GM18870 (cell line): Measurements from ENCODE around the gene ZNF367.

Experiments
- ATAC-seq: cut with Tn5 transposase; IDR thresholded peaks from one replicate; pipeline ENCODE4 v1.9.1; 2021; ENCODE audit warnings: moderate library complexity; ENCODE audit not compliant: unreplicated experiment

ZNF367 gene

DNA sequence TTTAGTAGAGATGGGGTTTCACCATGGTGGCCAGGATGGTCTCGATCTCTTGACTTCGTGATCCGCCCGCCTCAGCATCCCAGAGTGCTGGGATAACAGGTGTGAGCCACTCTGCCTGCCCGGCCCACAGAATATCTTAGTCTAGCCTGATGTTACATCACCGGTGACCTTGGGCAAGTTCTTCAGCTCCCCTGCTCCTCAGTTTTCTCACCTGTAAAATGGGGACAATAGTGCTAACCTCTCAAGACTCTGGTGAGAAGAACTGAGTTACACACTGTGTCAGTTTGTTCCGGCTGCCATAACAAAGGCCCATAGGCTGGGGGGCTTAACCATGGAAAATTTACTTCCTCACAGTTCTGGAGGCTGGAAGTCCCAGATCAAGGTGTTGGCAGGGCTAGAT is 19.3 kb upstream of the ZNF367 start:
- ATAC-seq: no peak

DNA sequence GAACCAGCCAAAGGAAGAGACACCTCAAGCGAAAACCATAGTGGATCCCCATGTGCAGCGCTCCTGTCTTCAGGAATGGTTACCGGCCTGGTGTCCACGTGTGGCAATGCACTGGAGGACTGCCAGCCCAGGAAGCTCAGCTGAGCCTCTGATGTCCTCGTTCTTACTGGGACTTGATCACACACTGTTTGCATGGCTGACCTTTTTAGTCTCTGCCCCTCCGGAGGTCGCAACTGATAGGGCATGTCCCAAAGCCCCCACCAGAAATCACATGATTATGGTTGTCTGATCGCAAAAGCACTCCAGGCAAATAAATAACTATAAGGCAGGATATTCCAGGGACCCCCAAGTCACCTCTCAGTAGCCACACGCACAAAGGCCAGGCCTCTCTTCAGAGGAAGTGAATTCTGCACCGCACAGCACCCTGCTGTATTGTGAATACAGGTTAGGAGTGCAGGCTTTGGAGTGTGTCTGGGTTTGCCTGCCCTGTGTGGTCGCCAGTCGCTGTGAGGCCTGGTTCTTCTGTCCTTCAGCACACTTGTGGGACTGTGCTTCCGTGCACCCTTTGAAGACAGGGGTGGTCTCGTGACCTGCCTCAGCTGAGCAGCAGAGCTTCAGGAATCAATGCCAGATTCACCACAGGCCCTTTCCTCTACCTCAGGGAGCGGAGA is 18.4 kb upstream of the ZNF367 start:
- no peak for ATAC-seq

DNA sequence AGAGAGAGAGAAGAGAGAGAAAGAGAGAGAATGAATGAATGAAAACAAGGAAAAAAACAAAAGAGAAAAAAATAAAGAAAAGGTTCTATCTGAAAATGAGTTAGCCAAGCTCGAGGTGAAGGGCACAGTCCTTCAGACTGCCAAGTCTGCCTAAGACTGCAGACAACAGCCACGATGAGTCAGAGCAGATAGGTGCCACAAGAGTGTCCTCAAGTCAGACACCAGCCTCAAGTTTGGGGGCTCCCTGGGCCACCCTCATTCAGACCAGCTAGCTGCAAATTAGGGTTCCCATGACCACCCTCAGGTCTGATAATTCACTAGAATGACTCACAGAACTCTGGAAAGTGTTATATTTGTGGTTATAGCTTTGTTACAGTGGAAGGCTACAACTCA is 17.9 kb upstream of the ZNF367 start:
- ATAC-seq: no peak

DNA sequence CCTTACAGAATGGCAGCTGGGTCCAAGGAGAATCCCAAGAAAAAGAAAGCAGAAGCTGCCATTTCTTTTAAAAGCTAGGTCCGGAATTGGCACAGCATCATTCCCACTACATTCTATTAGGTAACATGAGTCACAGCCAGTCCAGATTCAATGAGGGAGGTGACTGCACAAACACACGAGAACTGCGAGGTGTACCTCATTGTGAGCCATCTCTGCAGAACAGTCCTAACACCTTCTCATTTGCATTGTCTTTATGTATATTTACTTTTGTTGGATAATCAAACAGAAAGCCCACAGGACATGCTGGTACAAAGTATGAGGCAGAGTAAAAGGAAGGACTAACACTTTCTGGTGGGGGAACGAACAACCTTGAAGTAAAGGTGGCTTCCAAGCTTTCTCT is 17.2 kb upstream of the ZNF367 start:
- no peak for ATAC-seq

DNA sequence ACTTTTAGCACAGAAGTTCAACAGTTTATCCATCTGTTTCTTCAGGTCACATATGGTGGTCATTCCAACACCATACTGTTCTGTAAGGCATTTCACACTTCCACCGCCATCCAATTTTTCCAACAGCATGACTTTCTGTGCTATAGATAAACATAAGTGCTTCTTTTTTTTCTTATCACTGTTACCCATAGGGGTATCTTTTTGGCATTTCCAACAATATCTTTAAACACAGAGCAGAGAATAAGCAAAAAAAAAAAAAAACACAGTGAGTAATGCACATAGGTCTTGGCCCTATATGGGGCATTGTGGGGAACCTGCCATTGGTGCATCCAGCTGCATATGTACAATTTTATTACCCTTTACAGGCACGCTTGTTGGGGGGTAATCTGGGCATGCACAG is 12.2 kb upstream of the ZNF367 start:
- no peak for ATAC-seq

DNA sequence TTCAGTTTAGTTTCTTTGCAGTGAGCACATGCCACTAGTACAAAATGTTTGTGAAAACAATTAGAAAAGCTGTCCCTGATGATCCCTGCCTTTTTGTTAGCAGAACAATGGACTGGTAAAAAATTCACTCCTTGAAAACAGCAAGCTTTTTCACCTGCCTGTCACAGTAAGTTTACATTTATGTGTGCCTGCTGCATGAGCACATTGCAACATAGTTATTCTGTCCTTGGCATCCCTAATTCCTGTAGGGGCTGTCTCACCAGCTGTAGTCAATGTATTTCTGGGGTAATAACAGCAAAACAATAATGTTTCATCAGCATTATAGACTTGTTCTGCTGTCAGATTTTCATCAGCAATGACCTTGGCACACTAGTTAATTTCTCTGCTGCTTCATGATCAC is 11.6 kb upstream of the ZNF367 start:
- ATAC-seq: no peak

DNA sequence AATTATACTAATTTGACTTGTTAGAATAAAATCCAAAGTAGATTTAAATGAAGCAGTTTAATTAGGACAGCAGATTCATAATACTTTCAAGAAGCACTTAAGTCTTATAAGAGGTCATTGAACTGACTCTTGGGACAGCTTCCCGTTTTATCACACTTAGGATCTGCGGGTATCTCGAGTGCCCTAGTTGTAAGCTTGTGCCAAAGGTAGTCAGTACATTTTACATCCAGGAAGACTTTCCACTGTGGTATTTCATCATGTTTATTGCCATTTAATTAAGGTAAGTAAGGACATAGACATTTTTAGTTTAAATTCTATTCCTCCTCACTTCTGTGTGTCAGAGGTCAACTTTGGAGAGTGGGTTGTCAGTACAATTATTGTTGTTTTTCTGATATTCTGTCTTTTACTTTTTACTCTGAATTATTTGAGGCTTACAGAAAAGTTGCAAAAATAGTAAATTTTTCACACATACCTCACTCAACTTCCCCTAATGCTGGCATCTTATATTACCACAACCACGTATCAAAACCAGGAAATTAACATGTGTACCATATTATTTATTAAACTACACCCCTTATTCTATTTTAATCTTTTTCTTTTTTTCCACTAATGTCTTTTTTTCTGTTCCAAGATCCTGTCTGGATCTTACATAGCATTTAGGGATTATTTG is 7.5 kb upstream of the ZNF367 start:
- no peak for ATAC-seq

DNA sequence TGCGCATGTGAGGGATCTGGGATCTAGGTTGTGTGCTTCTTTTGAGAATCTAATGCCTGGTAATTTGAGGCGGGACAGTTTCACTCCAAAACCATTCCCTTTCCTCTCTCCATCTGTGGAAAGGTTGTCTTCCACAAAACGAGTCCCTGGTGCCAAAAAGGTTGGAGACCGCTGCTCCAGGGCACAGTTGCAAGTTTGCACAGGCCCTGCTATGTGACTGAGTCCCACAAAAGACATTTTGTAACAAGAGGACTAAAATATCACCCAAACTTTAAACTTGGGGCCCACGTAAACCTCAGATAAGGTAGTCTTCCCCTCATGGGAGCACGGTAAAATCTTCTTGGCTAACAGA is 5.8 kb upstream of the ZNF367 start:
- ATAC-seq: no peak

DNA sequence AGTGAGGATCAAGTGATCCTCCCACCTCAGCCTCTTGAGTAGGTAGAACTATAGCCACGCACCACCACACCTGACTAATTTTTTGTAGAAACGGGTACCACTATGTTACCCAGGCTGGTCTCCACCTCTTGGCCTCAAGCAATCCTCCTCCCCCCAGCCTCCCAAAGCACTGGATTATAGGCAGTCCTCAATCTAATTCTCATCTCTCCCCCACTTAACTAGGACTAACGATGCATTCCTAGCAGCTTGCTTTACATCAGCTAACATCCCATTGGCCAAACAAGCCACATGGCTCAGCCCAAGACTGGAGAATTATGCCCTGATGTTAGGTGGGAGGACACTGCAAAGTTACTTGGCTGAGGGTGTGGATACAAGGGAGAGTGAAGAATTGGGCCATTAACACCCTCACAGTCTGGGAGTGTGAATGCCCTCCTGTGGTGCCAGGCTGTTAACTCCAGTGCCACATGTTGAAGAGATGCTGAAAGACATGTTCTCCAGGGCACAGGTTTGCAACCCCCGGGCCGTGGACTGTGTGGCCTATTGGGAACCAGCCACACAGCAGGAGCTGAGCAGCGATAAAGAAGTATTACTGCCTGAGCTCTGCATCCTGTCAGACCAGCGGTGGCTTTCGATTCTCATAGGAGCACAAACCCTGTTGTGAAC is 5.3 kb upstream of the ZNF367 start:
- ATAC-seq: no peak

DNA sequence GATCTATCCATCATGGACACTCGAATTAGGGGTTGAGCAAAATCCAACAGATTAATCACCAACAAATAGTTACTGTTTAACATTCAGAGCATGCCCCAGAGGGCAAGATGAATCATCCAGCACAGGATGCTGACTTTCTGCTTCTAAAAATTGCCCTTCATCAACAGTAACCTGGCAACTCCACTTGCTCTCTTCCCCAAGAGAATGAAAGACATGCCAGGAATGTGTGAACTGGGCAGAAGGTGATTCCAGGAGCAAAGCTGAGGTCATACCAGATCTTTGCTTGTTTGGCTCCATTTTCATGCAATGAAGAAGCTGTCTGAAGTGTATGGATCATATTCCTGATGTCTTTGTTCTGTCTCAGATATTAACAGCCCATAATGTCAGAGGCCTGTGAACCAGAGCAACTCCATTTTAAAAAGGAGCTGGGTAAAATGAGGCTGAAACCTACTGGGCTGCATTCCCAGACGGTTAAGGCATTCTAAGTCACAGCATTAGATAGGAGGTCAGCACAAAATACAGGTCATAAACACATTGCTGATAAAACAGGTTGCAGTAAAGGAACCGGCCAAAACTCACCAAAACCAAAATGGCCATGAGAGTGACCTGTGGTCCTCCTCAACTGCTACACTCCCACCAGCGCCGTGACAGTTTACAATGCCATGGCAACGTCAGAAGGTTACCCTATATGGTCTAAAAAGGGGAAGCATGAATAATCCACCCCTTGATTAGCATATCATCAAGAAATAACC is 2.5 kb upstream of the ZNF367 start:
- peak; percentile 25 for ATAC-seq

DNA sequence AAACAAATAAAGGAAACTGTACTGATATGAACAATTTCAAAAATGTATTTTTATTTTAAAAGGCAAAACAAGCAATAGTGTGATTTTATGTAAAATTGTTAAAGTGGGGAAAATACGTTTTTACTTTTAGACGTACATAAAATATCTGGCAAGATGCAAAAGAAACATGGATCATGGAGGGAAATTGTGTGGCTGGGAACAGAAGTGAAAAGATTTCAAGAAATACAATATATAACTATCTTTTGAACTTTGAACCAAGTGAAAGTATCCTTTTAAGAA is 1.5 kb upstream of the ZNF367 start:
- no peak for ATAC-seq

DNA sequence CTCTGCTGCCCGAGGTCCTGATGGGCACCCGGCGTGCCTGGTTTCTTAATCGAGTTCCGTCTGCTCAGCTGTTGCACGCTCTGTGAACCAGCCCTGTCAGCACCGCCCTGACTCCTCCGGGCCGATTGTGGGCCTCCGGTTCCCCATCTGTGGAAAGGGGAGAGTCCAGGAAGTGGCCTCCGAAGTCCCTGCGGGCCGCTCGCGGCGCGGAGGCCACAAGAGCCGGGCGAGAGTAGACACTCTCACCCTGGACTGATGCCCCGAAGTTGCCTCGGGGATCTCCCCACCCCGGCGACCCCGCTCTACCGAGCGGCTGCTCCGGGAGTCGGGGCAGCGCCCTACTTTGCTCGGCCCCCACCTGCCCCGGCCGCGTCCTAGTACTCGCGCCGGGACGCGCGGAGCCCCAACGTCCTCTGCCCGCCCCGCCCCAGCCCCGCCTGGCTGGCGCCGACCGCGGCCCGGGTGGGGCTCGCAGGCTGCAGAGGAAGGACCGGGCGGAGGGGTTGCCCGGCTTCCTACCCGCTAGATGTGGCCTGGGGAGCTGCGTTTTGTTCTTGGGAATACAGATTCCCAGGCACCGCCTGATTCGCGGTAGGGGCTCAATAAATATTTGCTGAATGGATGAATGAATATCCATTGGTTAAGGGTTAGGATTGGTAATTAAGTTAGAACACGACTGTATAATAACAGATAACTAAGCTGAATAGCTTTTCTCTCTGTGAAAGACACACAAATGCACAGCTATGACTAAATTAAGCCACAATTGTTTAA is 935 bp upstream of the ZNF367 start:
- ATAC-seq: peak; percentile 23

DNA sequence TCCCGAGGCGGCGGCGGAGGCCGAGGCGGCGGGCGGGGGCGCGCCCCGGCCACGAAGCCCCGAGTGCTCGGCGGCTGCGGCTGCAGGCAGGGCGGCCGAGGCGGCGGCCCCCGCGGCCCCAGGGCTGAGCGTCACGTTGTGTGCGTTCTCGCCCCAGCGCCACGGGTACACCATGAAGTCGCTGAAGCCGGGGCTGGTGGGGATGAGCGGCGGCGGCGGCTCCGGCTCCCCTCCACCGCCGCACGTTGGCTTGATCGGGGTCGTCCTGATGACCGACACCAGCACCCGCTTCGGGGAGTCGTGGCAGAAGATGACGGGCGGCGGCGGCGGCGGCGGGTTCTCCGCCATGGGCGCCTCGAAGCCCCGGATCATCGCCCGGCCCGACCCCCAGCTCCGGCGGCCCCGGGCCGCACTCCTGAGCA is 498 bp downstream of the ZNF367 start:
- ATAC-seq: no peak

DNA sequence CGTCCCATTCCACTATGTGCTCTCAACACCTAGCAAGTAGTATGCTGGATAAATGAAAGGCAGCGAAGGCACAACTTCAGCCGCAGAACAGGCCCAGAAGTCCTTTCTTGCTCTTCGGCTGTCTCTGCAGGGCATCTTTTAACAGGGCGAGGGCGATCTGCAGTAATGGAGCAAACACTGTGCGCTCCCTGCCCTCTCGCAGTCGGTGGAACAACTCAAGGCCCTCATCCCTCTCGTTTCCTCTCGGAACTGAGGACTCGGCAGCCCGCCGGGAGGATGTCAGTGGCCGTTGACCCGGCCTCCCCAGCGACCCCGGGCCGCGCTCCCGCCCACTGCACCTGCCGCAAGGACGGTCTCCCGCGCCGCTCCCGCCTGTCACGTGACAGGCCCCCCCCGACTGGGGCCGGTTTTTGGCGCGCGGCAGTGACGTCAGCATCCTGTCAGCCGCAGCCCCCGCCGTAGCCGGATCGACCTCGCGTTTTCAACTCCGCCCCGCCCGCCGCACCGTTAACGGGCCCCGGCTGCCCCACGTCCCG is 1.1 kb downstream of the ZNF367 start:
- ATAC-seq: no peak

DNA sequence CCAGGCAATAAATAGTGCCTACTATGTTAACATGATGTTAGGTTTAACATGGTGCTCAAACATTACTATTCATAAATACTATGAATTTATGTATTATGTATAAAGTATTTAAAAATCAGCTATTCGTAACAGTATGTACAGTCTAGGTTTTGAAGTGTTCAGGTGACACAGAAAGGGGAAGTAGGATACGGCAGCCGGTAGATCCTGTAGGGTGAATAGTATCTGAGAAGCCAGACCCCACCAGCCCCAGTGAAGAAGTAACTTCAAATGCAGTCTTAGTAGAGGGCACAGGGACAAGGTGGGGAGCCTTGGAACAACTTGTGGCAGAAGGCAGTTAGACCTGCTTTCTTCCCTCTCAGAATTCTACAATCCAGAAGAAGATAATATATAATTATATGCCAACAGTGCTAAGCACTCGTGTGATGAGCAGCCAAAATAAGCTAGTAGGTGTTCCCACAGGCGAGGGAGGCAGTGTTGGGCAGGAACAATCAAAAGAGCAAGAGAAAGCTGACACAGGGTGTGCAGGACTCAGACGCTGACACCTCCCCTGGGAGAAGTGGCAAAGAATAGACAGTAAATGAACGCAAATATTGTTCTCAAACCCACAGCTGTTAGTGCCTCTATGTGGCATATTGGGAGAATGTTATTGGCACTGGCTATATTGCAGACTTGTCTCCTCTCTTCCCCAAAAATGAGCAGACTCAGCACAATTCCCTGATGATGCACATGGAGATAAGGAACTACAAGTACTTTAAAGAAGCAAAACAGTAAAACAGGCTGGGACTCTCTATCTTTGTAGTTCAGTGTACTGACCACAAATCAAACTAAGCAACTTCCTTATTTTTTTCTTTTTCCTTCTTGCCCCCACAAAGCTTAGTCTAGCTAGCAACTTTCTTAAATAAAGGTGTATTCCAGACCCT is 4.6 kb downstream of the ZNF367 start:
- no peak for ATAC-seq

DNA sequence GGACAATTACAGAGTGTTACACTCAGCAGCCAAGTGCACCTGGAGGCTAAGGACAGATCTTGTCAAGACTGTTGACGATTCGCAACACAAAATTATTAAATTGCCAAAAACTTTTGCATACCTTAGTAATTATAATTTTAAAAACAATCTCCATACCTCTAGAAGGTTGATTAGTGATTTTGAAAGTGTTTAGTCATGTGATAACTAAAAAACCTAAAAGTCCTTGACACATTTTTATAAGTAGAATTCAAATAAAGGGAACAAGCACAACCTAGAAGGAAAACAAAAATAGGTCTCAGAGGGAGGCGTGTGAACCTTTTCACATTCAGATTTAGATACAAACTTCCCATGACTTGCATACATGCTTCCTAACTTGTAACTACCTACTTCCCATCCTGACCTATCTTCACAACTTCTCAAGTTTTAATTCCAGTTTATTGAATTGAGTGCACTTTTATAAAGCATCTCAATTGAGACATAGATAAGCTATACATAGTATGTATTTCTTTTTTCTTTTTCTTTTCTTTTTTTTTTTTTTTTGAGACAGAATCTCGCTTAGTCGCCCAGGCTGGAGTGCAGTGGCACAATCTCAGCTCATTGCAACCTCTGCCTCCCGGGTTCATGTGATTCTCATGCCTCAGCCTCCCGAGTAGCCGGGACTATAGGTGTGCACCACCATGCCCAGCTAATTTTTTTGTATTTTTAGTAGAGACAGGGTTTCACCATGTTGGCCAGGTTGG is 5.8 kb downstream of the ZNF367 start:
- no peak for ATAC-seq

DNA sequence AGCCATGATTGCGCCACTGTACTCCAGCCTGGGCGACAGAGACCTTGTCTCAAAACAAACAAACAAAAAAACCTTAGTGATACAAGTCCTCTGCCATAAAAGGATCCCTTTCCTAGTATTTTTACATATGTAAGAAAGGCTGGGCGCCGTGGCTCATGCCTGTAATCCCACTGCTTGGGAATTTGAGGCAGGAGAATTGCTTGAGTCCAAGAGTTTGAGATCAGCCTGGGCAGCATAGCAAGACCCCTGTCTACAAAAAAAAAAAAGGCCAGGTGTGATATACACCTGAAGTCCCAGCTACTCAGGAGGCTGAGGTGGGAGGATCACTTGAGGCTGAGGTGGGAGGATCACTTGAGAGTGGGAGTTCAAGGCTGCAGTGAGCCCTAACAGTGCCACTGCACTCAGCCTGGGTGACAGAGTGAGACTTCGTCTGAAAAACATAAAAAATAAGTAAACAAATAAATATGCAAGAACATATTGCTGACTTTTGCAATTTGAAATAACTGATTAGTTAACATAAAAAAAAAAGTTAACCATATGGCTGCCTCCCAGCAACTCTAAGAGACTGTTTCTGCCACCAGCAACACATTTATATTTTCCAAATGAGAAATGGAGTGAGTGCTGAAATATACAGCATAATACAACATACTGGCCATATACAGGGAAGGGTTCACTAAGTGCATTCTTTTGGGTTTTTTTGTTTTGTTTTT is 6.9 kb downstream of the ZNF367 start:
- ATAC-seq: no peak

DNA sequence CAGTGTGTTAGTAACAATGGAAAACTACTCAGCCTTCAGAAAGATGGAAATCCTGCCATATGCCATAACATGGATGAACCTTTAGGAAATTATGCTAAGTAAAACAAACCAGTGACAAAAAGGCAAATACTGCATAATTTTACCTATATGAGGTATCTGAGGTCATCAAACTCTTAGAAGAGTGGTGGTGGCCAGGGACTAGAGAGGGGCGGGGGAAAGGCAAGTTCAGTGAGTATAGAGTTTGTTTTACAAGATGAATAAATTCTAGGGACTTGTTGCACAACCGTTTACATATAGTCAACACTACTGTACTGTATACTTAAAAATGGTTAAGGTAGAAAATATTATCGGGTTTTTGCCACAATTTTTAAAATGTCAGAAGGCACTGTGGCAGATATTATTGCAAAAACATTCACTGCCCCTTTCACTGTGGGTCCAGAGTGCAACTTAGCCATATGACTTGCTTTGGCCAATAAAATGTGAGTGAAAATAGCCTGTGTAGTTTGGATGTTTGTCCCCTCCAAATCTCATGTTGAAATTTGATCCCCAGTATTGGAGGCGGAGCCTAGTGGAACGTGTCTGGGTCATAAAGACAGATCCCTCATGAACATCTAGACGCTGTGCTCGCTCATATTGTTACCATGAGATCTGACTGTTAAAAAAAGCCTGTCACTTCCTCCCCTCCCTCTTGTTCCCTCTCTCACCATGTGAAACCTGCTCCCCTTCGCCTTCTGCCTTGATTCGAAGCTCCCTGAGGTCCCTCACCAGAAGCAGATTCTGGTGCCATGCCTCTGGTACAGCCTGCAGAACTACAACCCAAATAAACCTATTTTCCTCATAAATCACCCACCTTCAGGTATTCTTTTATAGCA is 9.5 kb downstream of the ZNF367 start:
- no peak for ATAC-seq
